Measurements from ENCODE around the gene NDST1.

Gene NDST1

DNA sequence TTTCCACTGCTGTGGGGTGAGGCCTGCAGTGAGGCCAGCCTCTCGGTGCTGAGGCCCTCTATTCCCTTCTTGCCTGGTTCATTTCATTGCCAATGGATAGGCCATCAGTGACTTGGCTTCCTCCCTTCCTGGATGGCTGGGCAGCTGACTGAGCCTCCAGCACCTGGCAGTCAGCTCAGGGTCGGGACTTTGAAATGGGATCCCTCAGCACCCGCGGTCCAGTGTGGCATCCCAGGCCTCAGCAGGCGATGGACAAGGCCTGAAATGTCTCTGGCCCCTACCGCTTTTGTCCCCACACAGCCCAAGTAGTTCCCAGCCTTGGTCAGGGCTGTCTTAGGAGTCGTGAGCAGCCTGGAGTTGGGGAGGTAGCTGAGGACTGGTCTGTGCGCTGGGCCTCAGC lies 17.2 kb downstream of the NDST1 start:
- DNase-seq: no peak

- no peak for DNase-seq
Measured at GRCh38 chr5:150525781-150526180, 17.9 kb downstream of the NDST1 start.

- DNase-seq: no peak
Measured at GRCh38 chr5:150527038-150527437, 19.1 kb downstream of the NDST1 start.

DNA sequence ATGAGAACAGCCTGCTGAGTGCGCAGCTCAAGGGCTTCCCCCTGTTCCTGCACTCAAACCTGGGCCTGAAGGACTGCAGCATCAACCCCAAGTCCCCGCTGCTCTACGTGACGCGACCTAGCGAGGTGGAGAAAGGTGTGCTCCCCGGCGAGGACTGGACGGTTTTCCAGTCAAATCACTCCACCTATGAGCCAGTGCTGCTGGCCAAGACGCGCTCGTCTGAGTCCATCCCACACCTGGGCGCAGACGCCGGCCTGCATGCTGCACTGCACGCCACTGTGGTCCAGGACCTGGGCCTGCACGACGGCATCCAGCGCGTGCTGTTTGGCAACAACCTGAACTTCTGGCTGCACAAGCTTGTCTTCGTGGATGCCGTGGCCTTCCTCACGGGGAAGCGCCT lies 19.9 kb downstream of the NDST1 start:
- DNase-seq: no peak

- no peak for DNase-seq
Measured at GRCh38 chr5:150528924-150529546, 21.1 kb downstream of the NDST1 start.

DNA sequence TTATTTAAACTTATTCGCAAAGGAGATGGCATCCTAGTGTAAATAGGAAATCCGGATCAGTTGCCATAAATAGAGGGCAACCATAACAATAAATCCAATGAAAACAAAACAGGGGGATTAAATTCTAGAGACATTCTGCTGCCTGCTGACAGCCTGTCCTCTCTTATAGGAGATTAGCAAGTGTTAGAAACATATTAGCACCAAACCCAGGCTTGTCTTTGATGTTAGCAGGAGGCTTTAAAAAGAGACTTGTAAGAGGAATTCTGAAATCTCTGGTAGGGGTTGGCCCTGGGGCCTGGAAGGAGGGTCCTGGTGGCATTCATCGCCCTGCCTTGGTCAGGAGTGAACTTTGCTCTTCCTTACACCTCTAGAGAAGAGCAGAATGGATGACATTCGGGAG lies 21.6 kb downstream of the NDST1 start:
- no peak for DNase-seq

GRCh38 chr5:150530423-150530822 lies 22.5 kb downstream of the NDST1 start:
- no peak for DNase-seq

- DNase-seq: no peak
Measured at GRCh38 chr5:150530951-150531588, 23.1 kb downstream of the NDST1 start.

GRCh38 chr5:150531686-150532085 lies 23.8 kb downstream of the NDST1 start:
- no peak for DNase-seq

DNA sequence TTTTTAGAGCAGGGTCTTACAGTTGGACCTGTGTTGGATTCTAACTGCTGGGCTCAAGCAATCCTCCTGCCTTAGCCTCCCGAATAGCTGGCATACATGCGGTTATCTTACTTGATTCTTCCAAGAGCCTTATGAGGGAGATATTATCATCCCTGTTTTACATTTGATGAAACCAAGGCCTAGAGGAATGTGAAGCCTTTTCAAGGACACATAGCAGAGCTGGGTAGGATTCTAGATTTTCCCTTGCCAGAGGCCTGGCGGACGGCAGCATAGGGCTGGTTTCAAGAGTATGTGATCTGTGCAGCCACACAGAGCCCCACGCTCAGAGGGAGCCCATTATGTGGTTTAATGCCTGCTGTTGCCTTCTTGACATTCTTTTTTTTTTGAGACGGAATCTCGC lies 24.2 kb downstream of the NDST1 start:
- DNase-seq: no peak

DNA sequence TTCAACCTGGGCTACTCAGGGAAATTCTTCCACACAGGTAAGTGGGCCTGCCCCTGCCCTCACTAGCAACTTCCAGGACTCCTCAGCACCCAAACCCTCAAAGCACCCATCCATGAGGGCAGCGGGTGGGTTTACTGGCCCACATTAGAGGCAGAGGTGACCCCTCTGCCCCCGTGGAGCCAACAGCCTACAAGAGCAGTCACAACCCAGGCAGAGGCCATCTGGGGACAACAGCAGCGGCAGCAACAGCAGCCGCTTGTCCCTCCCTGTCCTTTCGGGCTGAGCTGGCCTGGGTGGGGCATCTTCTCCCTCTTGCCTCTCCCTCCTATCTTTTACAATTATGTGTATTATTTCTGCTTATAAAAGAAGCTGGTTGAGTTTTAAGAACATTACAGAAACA lies 25.1 kb downstream of the NDST1 start:
- no peak for DNase-seq

DNA sequence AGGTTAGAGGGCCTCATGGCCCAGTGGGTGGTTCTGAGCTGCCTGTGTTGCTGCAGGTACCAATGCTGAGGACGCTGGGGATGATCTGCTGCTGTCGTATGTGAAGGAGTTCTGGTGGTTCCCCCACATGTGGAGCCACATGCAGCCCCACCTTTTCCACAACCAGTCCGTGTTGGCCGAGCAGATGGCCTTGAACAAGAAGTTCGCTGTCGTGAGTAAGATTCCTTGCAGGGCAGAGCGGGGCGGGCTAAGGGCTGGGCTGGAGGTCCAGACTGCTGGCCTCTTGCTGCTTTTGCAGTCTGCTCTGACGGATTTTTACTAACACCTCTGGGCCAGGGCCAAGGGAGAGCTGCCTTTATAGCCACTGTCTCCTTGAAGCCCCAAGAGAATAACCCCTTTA lies 26.9 kb downstream of the NDST1 start:
- DNase-seq: no peak

- no peak for DNase-seq
Measured at GRCh38 chr5:150535611-150536010, 27.7 kb downstream of the NDST1 start.

- DNase-seq: no peak
Measured at GRCh38 chr5:150538007-150538917, 30.3 kb downstream of the NDST1 start.

GRCh38 chr5:150539206-150539605 lies 31.3 kb downstream of the NDST1 start:
- DNase-seq: no peak

DNA sequence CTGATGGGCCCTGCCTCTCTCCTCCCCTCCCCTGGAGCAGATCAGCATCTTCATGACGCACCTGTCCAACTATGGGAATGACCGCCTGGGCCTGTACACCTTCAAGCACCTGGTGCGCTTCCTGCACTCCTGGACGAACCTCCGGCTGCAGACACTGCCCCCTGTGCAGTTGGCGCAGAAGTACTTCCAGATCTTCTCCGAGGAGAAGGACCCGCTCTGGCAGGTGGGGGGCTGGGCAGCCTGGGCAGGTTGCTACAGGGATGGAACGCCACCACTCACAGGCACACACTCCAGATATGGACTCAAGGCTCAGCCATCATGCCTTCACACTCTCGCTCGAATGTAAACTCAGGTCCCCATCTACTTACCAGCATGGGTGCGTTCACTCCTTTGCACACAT lies 32.1 kb downstream of the NDST1 start:
- DNase-seq: no peak

GRCh38 chr5:150540615-150541396 lies 32.9 kb downstream of the NDST1 start:
- no peak for DNase-seq

DNA sequence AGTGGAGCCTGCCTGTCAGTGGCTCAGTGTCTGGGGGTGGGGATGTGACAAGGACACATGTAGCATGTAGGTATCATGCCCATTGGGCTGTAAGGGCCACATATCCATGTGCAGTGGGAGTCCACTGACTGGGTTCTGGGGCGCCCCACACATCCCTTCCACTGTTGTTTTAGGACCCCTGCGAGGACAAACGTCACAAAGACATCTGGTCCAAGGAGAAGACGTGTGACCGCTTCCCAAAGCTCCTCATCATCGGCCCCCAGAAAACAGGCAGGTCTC lies 33.4 kb downstream of the NDST1 start:
- DNase-seq: no peak

DNA sequence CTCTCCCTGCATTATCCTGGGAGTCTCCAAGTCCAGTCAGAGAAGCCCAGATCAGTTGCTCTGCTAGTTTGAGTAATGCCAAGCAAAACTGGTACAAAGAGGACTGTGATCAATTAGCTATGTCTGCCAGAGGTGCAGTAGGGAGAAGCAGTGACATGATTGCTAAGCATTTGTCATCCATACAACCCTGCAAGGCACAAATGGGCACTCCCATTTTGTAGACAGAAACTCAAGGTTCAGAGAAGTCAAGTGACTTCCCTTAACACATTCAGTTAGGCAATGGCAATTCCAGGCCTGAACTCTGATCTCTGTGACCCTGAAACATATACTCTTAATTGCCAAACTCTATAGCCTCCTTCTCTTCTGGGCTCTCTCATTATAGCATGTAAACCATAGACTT lies 34.0 kb downstream of the NDST1 start:
- no peak for DNase-seq

GRCh38 chr5:150542933-150543445 lies 35.1 kb downstream of the NDST1 start:
- DNase-seq: no peak

DNA sequence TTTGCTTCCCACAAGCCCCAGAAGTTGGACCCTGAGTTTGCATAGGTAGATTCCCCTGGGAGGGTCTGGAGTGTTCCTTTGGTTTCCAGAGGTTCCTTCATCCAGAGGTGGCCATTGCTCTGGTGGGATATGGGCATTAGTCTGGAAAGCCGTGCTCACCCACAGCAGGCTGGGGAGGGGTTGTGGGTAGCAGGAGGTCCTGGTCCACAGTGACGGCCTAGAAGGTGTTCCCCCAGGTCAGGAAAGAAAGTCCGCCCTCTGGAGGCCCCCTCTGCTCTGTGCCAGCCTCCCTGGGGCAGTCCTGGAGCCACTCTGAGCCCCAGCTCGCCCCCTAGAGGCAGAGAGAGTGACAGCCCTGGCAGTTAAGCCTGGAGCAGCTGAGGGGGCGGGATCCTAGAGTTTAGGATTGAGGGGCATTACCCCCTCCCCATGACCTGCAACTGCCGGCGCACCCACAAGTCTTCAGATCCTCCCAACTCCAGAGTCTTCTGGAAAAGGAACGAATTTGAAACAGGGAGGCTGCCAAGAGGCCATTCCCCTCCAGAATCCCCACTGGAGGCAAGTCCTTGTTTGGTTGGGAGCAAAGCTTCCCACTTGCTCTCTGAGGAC lies 36.8 kb downstream of the NDST1 start:
- DNase-seq: peak; percentile 19 to 33

- no peak for DNase-seq
Measured at GRCh38 chr5:150545246-150545645, 37.3 kb downstream of the NDST1 start.

DNA sequence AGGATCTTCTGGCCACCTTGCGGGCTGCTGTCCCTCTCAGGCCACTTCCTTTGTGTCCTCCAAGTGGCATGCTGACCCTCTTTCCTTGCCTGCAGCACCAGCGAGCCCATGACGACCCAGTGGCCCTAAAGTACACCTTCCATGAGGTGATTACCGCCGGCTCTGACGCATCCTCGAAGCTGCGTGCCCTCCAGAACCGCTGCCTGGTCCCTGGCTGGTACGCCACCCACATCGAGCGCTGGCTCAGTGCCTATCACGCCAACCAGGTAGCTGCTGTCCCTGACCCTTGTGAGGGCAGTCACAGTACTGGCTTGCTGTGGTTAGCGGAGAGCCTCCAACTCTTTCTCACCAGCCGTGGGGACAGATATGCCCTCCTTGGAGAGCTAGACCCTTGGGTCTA lies 40.2 kb downstream of the NDST1 start:
- no peak for DNase-seq
